Stimulated activated CD4-positive, alpha-beta T cell treated with anti-CD3 and anti-CD28 coated beads, TNF-alpha, amount 100 ng/mL, for 48 hours (primary cell): Measurements from ENCODE around the gene OXLD1.
"Not testable (repeated sequence)": the region's sequence is repeated elsewhere in the genome, so short reads cannot be mapped to it uniquely, and the experiment has no call there.

Experiments used
- DNase-seq, 3 donors: peaks; one replicate each; pipeline ENCODE4 v3.0.0-alpha.2; 2020; ENCODE audit warnings: low read depth in 3 of 3

OXLD1 gene

DNA sequence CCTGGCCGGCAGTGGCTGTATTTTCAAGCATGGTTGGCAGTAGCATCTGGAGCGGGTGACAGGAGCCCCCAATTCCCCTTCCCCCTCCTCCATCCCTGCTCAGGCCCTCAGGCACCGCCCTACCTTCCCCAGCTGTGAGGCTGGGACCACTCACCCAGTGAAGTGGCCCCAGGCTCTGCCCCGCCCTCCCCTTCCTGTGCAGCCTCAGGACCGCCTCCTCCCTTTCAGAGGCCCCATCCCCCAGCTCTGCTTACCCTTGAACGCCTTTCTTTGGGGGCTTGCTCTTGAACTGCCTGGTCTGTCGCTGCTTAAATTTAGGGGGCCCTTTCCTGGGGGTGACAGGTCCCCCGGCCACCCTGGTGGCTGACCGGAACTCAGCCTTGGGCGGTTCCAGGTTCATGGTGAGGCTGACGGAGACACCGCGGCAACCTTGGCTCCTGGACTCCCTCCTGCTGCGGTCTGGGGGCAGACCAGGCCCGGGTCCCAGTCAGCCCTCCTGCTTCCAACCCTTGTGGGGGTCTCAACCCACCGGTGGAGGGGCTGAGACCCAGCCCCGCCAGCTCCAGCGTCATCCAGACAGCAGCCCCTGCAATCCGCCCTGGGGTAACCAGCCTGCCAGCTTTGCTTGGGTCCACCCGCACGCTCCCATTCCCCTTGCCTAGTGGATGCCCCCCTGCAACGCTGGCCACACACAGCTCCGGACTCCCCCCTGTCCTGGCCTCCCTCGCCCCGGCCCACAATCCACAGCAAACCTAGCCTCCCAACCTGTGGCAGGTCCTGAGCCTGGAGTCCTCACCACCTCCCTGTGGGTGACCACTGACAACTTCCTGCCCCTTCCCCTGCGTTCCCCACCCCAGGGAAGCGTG lies 13.3 kb downstream of the OXLD1 start:
- DNase-seq, result no peak

DNA sequence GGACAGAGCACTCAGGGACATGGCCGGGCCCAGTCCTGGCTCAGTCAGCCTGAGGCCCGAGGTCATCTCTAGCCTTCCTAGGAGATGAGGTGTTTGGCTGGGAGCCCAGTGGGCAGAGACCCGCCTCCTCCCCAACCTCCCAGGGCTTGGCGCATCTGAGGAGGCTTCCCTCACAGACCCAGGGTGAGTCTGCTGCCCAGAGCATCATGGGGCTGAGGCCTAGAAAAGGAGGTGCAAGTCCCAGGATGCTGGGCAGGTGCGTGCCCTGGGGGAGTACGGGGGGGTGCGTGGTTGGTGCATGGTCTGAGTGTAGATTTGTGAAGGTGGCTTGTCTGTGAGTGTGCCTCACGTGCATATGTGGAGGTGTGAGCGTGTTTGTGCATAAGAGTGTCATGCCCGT lies 14.7 kb downstream of the OXLD1 start:
- DNase-seq, result no peak

DNA sequence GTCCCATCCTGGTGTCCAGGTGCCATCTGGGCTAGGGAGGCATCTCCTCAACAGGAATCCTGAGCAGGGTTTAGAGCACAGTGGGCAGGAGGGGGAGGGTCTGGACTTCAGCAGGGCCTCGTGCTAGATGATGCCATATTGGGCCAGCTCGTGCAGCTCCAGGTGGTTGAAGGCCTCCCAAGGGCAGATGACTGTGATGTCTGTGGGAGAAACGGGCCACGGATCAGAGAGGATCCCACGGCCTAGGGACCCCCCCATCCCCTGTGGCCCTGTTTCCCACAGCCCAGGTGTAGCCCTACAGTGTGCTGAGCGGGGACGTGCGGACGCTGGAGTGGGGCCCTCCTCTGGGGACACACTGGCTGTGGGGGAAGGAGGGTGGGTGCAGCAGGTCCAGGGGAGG lies 15.5 kb downstream of the OXLD1 start:
- DNase-seq, result no peak

GRCh38 chr17:81648707-81649085 lies 17.7 kb downstream of the OXLD1 start:
- no peak for DNase-seq

- DNase-seq, result no peak
Observed at GRCh38 chr17:81648013-81648706, 18.2 kb downstream of the OXLD1 start.

GRCh38 chr17:81647640-81648012 lies 18.8 kb downstream of the OXLD1 start:
- no peak for DNase-seq

GRCh38 chr17:81646869-81647600 lies 19.4 kb downstream of the OXLD1 start:
- no peak for DNase-seq

DNA sequence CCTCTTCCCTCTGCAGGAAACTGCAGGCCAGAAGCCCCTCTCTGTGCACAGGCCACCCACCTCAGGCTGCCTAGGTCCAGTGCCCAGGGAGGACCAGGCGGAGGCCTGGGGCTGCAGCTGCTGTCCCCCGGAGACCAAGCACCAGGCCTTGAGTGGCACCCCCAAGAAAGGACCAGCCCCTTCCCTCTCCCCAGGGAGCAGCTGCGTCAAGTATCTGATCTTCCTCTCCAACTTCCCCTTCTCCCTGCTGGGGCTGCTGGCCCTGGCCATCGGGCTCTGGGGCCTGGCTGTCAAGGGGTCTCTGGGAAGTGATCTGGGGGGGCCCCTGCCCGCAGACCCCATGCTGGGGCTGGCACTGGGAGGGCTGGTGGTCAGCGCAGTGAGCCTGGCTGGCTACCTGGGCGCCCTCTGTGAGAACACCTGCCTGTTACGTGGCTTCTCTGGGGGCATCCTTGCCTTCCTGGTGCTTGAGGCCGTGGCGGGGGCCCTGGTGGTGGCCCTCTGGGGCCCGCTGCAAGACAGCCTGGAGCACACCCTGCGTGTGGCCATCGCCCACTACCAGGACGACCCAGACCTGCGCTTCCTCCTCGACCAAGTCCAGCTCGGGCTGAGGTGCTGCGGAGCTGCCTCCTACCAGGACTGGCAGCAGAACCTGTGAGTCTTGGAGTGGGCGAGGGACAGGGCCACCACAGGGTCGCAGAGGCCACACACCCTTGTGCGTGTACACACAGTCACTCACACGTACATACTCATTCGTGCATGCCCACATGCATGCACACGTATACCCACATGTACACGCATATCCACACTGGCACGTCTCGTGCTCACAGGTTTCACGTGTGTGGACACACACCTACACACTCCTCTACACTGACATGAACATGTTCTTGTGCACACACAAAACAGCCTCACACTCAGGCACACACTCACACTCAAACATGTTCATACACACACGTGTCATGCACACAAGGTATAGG lies 21.1 kb downstream of the OXLD1 start:
- no peak for DNase-seq

GRCh38 chr17:81644496-81644895 lies 21.9 kb downstream of the OXLD1 start:
- DNase-seq, result no peak

DNA sequence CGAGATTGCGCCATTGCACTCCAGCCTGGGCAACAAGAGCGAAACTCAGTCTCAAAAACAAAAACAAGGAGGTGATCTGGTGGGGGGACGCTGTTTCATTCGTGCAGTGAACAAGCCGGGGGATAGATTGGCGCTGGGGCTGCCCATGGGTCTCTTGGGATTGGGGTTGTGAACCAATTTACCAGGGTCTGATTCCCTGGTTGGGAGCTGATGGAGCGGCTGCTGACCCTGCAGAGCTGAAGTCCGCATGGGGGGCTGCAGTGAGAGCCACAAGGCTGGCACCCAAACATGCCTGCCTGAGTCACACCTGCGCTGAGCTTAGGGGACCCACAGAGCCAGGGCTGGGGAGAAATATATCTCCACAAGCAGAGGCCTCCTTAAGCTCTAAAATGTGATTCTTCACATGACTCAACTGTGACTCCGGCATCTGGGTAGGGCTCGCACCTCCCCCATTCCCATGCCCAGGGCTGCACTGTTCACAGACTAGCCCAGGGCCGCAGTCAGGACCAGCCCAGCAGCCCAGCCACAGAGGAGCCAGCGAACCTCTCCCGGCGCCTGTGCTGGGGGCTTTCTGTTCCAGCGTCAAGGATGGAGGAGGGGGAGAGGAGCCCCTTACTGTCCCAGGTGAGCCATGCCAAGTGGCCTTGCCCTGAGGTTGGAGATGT lies 24.4 kb downstream of the OXLD1 start:
- DNase-seq, result no peak

- no peak for DNase-seq
Observed at GRCh38 chr17:81640011-81640410, 26.4 kb downstream of the OXLD1 start.

DNA sequence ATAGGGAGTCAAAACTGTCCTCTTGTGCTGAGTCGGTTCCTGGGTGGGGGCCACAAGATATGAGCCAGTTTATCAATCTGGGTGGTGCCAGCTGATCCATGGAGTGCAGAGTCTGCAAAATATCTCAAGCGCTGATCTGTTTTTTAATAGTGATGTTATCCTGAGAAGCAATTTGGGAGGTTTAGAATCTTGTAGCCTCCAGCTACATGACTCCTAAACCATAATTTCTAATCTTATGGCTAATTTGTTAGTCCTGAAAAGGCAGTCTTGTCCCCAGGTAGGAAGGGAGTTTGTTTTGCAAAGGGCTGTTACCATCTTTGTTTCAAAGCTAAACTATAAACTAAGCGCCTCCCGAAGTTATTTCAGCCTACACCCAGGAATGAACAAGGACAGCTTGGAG lies 27.7 kb downstream of the OXLD1 start:
- no peak for DNase-seq

GRCh38 chr17:81636505-81637288 lies 29.7 kb downstream of the OXLD1 start, which contains the start of the genes NPLOC4 and TSPAN10:
TSS of gene NPLOC4 (minus strand) at chr17:81637112. CDS start at chr17:81636930, 182 bp downstream.
TSS of gene TSPAN10 (plus strand) at chr17:81637196. CDS start at chr17:81642413, 5,217 bp downstream.
- DNase-seq, result peak; percentile 74 to 81 (median 78)

DNA sequence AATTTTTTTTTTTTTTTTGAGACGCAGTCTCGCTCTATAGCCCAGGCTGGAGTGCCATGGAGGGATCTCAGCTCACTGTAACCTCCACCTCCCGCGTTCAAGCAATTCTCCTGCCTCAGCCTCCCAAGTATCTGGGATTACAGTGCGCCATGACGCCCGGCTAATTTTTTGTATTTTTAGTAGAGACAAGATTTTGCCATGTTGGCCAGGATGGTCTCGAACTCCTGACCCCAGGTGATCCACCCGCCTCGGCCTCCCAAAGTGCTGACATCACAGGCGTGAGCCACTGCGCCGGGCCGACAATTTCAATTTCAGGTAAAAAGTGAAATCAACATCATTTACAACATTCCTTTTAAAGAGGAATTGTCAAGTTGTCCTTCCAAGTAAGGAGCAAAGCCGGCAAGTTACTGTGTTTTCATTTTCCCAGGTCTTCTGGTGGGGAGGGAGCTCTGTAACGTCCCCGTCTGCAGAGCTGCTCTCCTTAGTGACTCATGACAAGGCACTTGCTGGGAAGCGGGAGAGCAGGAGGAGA lies 30.4 kb downstream of the OXLD1 start:
- DNase-seq, result no peak

GRCh38 chr17:81635431-81635830 lies 31.0 kb downstream of the OXLD1 start:
- no peak for DNase-seq

- no peak for DNase-seq
Observed at GRCh38 chr17:81631482-81631881, 34.9 kb downstream of the OXLD1 start.

DNA sequence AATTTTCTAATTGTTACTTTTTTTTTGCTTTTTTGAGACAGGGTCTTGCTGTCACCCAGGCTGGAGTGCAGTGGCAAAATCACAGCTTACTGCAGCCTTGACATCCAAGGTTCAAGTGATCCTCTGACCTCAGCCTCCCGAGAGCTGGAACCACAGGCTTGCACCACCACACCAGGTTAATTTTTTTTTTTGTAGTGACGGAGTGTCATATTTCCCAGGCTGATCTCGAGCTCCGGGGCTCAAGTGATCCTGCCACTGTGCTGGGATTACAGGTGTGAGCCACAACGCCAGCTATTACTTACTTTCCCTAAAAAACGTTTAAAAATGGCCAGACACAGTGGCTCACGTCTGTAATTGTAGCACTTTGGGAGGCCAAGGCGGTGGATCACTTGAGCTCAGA lies 36.1 kb downstream of the OXLD1 start:
- no peak for DNase-seq

GRCh38 chr17:81621494-81622130 lies 44.8 kb downstream of the OXLD1 start:
- DNase-seq, result no peak

DNA sequence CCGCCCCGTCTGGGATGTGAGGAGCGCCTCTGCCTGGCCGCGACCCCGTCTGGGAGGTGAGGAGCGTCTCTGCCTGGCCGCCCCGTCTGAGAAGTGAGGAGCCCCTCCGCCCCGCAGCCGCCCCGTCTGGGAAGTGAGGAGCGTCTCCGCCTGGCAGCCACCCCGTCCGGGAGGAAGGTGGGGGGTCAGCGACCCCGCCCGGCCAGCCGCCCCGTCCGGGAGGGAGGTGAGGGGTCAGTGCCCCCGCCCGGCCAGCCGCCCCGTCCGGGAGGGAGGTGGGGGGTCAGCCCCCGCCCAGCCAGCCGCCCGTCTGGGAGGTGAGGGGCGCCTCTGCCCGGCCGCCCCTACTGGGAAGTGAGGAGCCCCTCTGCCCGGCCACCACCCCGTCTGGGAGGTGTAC lies 48.1 kb downstream of the OXLD1 start:
- DNase-seq, result not testable (repeated sequence)
